Panc1 (cell line): ENCODE data around the gene FHAD1. TPM values are rescaled to one million over a fixed set of nuclear protein-coding genes. Genes with fewer than 3 reads are reported as not detected.

Experiments
- ATAC-seq: fragments of 200-7000 bp; cut with Tn5 transposase; 2 replicates; pipeline ENCODE4 v1.9.1; 2020; ENCODE audit warnings: mild to moderate bottlenecking, moderate library complexity
- BruUV-seq: library from RNA; stranded (reverse); fragments of 400-500 nt; replicated peaks from 2 replicates; lab custom pipeline; 2021; lab: Mats Ljungman, UMichigan
- CTCF ChIA-PET: fragments of 300-600 bp; sonication (Branson Sonifier 250); formaldehyde crosslinking; loops from one replicate; lab custom pipeline; 2022; ENCODE audit warnings: antibody characterized with exemption; lab: Charles Lee
- POLR2A ChIA-PET: fragments of 300-600 bp; sonication (Branson Sonifier 250); formaldehyde crosslinking; loops from one replicate; lab custom pipeline; 2022; ENCODE audit warnings: antibody characterized with exemption; lab: Charles Lee
- DNase-seq: peaks from one replicate; pipeline ENCODE4 v3.0.0-alpha.2; 2010; ENCODE audit warnings: low read depth, low spot score
- H3K27ac ChIP-seq: 2 replicates; pipeline ENCODE4 v1.5.1; 2011; ENCODE audit warnings: mild to moderate bottlenecking, low read length, inconsistent platforms
- H3K27me3 ChIP-seq: fragments of 200-500 bp; sonication (Bioruptor generic); 2 replicates; pipeline ENCODE4 v1.6.0; 2014; ENCODE audit warnings: low read length, inconsistent platforms; ENCODE audit not compliant: control insufficient read depth, insufficient read depth
- H3K36me3 ChIP-seq: fragments of 200-500 bp; sonication (Bioruptor generic); 2 replicates; pipeline ENCODE4 v1.5.1; 2014; ENCODE audit warnings: inconsistent platforms, mild to moderate bottlenecking, low read length, moderate library complexity; ENCODE audit not compliant: control insufficient read depth, insufficient read depth
- H3K4me1 ChIP-seq: 2 replicates; pipeline ENCODE4 v1.5.1; 2011; ENCODE audit warnings: inconsistent platforms, mild to moderate bottlenecking, low read length, moderate library complexity; ENCODE audit not compliant: control insufficient read depth, insufficient read depth
- H3K4me3 ChIP-seq, 2 experiments: 2 replicates each; pipeline ENCODE4 v1.5.1; 2011 to 2012; ENCODE audit warnings: low read depth in 2 of 2, low read length in 2 of 2, mild to moderate bottlenecking in 2 of 2, inconsistent platforms in 1 of 2, moderate library complexity in 1 of 2
- H3K9me3 ChIP-seq: fragments of 200-500 bp; sonication (Bioruptor generic); 2 replicates; pipeline ENCODE4 v1.5.1; 2014; ENCODE audit warnings: low read depth, mild to moderate bottlenecking, inconsistent platforms, low read length, moderate library complexity; ENCODE audit not compliant: control insufficient read depth, insufficient read depth
- CTCF ChIP-seq: fragments of 450-650 bp; IDR thresholded peaks from 2 replicates; pipeline ENCODE4 v1.5.1; 2017; ENCODE audit warnings: mild to moderate bottlenecking
- POLR2AphosphoS5 ChIP-seq: IDR thresholded peaks from 2 replicates; pipeline ENCODE4 v1.6.1; 2012; ENCODE audit warnings: mild to moderate bottlenecking, low read depth, low read length, moderate library complexity
- REST ChIP-seq, 2 experiments: IDR thresholded peaks; 2 replicates each; pipeline ENCODE4 v1.6.1; 2011 to 2012; ENCODE audit warnings: low read depth in 2 of 2, control low read depth in 1 of 2, low read length in 1 of 2, mild to moderate bottlenecking in 1 of 2, moderate library complexity in 1 of 2; ENCODE audit not compliant: insufficient read depth in 1 of 2
- SIN3A ChIP-seq: IDR thresholded peaks from 2 replicates; pipeline ENCODE4 v1.6.1; 2012; ENCODE audit warnings: low read depth, mild to moderate bottlenecking, low read length, moderate library complexity, borderline replicate concordance; ENCODE audit not compliant: insufficient read depth
- TCF7L2 ChIP-seq: IDR thresholded peaks from 2 replicates; pipeline ENCODE4 v1.6.1; 2011; ENCODE audit warnings: mild to moderate bottlenecking, low read depth, low read length, inconsistent platforms
- in situ Hi-C: cut with HindIII; loops from 2 replicates; pipeline ENCODE4 v1.10.0; 2016; ENCODE audit warnings: low sequenced_read_pairs, low pct_unique_long_range_greater_than_20kb
- intact Hi-C: fragments of 100-400 bp; cut with micrococcal nuclease; formaldehyde crosslinking; loops from one replicate; pipeline ENCODE4 v1.10.0; 2022; ENCODE audit not compliant: unreplicated experiment
- total RNA-seq: library from RNA; stranded (reverse); gene quantifications from one replicate; pipeline ENCODE4 v1.2.1, GENCODE V29; 2021; ENCODE audit not compliant: unreplicated experiment

FHAD1 gene
- total RNA-seq, 1 experiment from 2014 or later: 0.23 TPM

- no peaks in the 10 kb centered on the region; the same call in 1 of the 2 replicates for H3K4me1 ChIP-seq
- intact Hi-C loops: no loop called here
- H3K9me3 ChIP-seq: no peaks in the 10 kb centered on the region
- in situ Hi-C loops: no loop called here
- no peak overlapping the region for H3K4me3 ChIP-seq
- ATAC-seq: no peak
- ChIA-PET CTCF (no interaction called here), POLR2A (no interaction called here)
- DNase-seq: no peak
- no TSS peak for BruUV-seq
- TF ChIP-seq POLR2AphosphoS5: no peak
- H3K27ac ChIP-seq: no peak overlapping the region
- H3K36me3 ChIP-seq: no peaks in the 10 kb centered on the region
- H3K27me3 ChIP-seq: no peaks in the 10 kb centered on the region
Measured at GRCh38 chr1:15385420-15385819, 138.4 kb downstream of the FHAD1 start.

GRCh38 chr1:15386164-15386749 is 139.2 kb downstream of the FHAD1 start:
- no peaks in the 10 kb centered on the region for H3K27me3 ChIP-seq
- TF ChIP-seq SIN3A: no peak
- TF ChIP-seq REST (IDR thresholded peaks at IDR 0.05; ENCODE audit: insufficient read depth in 1 of 2, low read depth in 2 of 2, low read length in 1 of 2): no peak
- TF ChIP-seq TCF7L2: no peak
- TF ChIP-seq POLR2AphosphoS5: no peak
- TF ChIP-seq CTCF: no peak
- BruUV-seq: no TSS peak
- H3K4me3 ChIP-seq: no peak overlapping the region
- ATAC-seq (no peak), DNase-seq (no peak)
- in situ Hi-C loops (no loop called here), intact Hi-C loops (no loop called here)
- CTCF ChIA-PET: no interaction called here
- no peaks in the 10 kb centered on the region; the same call in 1 of the 2 replicates for H3K4me1 ChIP-seq
- H3K9me3 ChIP-seq: no peaks in the 10 kb centered on the region
- no peak overlapping the region for H3K27ac ChIP-seq
- POLR2A ChIA-PET: interaction anchor here (0.6 kb wide), 1 partner anchor 41 kb away, joined by 3 read pairs; no protein-coding TSS in a partner anchor
- no peaks in the 10 kb centered on the region for H3K36me3 ChIP-seq

- POLR2A ChIA-PET: no interaction called here
Measured at GRCh38 chr1:15388201-15388880, 141.3 kb downstream of the FHAD1 start.

More at GRCh38 chr1:15388201-15388880, 141.3 kb downstream of the FHAD1 start:
- CTCF ChIA-PET: interaction anchor here (0.6 kb wide), 1 partner anchor 34 kb away, joined by 5 read pairs; no protein-coding TSS in a partner anchor
- Histone ChIP-seq H3K4me1 (no peaks in the 10 kb centered on the region; the same call in 1 of the 2 replicates), H3K36me3 (no peaks in the 10 kb centered on the region), H3K4me3 (no peak overlapping the region), H3K27me3 (no peaks in the 10 kb centered on the region), H3K27ac (no peak overlapping the region), H3K9me3 (no peaks in the 10 kb centered on the region)
- TF ChIP-seq CTCF (no peak), REST (IDR thresholded peaks at IDR 0.05; ENCODE audit: insufficient read depth in 1 of 2, low read depth in 2 of 2, low read length in 1 of 2) (no peak), TCF7L2 (no peak), POLR2AphosphoS5 (no peak)
- intact Hi-C loops: no loop called here
- no peak for ATAC-seq
- no peak for DNase-seq
- in situ Hi-C loops: no loop called here
- no TSS peak for BruUV-seq
